ENCODE data around the gene R3HDM2. TPM values are rescaled to one million over a fixed set of nuclear protein-coding genes. Genes with fewer than 3 reads are reported as not detected.
"Not testable (repeated sequence)": the region's sequence is repeated elsewhere in the genome, so short reads cannot be mapped to it uniquely, and the experiment has no call there.

R3HDM2 gene
- total RNA-seq, 3 donors from 2014 or later: 31.6 to 43.0 (median 35.7) TPM

DNA sequence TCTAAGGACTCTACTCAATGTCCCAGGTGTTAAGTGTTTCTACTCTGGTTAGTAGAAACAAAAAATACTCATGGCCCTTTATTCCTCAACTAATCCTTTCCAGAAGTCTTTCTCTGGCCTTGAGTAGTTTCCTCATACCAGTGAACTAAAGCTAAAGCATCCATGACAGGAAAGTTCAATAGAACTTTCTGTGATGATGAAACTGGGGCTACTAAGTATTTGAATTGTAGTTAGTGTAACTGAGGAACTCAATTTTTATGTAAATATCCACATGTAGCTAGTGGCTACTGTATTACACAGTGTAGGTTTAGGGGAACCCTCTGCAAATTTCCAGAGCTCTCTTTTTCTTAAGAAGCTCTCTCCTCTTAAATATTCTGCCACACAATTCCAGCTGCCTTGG is 63.7 kb downstream of the R3HDM2 start:
- no peak for DNase-seq (ENCODE audit: low spot score in 2 of 2)
- H3K36me3 ChIP-seq: no peaks in the 10 kb centered on the region
- peaks cover 0 to 6% of the 10 kb centered on the region in 2 donors for H3K9me3 ChIP-seq
- no peaks in the 10 kb centered on the region for H3K4me1 ChIP-seq
- TF ChIP-seq POLR2AphosphoS5 (IDR thresholded peaks at IDR 0.05): no peak
- no peak for TF ChIP-seq POLR2A (IDR thresholded peaks at IDR 0.05)
- TF ChIP-seq, protein P1, sequence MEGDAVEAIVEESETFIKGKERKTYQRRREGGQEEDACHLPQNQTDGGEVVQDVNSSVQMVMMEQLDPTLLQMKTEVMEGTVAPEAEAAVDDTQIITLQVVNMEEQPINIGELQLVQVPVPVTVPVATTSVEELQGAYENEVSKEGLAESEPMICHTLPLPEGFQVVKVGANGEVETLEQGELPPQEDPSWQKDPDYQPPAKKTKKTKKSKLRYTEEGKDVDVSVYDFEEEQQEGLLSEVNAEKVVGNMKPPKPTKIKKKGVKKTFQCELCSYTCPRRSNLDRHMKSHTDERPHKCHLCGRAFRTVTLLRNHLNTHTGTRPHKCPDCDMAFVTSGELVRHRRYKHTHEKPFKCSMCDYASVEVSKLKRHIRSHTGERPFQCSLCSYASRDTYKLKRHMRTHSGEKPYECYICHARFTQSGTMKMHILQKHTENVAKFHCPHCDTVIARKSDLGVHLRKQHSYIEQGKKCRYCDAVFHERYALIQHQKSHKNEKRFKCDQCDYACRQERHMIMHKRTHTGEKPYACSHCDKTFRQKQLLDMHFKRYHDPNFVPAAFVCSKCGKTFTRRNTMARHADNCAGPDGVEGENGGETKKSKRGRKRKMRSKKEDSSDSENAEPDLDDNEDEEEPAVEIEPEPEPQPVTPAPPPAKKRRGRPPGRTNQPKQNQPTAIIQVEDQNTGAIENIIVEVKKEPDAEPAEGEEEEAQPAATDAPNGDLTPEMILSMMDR (IDR thresholded peaks at IDR 0.05): no peak
- no peak overlapping the region for H3K4me3 ChIP-seq
- intact Hi-C loops (cut with DNase I; ENCODE audit: low total_unique reads): no loop called here
- H3K27me3 ChIP-seq: no peaks in the 10 kb centered on the region
- H3K27ac ChIP-seq: no peak overlapping the region

DNA sequence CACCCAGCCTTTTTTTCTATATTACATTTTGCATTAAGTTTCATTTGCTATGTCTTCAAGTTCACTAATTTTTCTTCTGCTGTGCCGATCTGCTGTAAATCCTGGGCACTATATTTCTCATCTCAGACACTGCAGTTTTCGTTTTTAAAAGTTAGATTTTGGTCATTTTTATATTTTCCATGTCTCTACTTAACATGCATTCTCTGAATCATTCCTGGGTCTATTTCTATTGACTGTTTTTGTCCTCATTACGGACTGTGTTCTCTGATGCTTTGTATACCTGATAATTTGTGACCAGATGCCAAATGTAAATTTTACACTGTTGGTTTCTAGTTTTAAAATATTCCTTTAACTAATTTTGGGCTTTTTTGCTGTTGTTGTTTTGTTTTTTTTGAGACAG is 64.5 kb downstream of the R3HDM2 start:
- H3K4me3 ChIP-seq: no peak overlapping the region
- TF ChIP-seq, protein P1 (IDR thresholded peaks at IDR 0.05): no peak
- TF ChIP-seq POLR2A (IDR thresholded peaks at IDR 0.05) (no peak), POLR2AphosphoS5 (IDR thresholded peaks at IDR 0.05) (no peak)
- DNase-seq (ENCODE audit: low spot score in 2 of 2): no peak
- no peak overlapping the region for H3K27ac ChIP-seq
- no peaks in the 10 kb centered on the region for H3K27me3 ChIP-seq
- intact Hi-C loops (cut with DNase I; ENCODE audit: low total_unique reads): no loop called here
- no peaks in the 10 kb centered on the region for H3K4me1 ChIP-seq
- H3K36me3 ChIP-seq: no peaks in the 10 kb centered on the region
- H3K9me3 ChIP-seq: peaks cover 0 to 6% of the 10 kb centered on the region in 2 donors

DNA sequence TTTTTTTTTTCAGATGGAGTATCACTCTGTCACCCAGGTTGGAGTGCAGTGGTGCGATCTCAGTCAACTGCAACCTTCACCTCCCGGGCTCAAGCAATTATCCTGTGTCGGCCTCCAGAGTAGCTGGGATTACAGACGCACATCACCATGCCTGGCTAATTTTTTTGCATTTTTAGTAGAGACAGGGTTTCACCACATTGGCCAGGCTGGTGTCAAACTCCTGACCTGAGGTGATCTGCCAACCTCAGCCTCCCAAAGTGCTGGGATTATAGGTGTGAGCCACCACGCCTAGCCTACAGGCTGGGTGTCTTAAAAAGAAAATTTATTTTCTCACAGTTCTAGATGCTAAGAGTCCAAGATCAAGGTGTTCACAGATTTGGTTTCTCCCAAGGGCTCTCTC is 66.7 kb downstream of the R3HDM2 start:
- H3K36me3 ChIP-seq; H3K4me3 ChIP-seq; DNase-seq (ENCODE audit: low spot score in 2 of 2); H3K9me3 ChIP-seq; H3K27me3 ChIP-seq; H3K4me1 ChIP-seq; H3K27ac ChIP-seq: not testable (repeated sequence)
- intact Hi-C loops (cut with DNase I; ENCODE audit: low total_unique reads): loop anchor here (2.0 kb wide), 1 partner anchor 27 kb away; no protein-coding TSS in a partner anchor

DNA sequence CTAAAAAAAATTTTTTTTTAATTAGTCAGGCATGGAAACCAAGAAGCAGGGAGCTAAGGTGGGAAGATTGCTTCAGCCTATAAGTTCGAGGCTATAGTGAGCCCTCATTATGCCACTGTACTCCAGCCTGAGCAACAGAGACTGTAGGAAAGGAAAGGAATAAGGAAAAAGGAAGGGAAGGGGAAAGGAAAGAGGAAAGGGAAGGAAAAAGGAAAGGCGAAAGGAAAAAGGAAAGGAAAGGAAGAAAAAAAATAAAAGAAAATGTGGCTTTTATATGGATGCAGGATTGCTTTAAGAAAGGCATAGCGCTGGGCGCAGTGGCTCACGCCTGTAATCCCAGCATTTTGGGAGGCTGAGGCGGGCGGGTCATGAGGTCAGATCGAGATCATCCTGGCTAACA is 70.4 kb downstream of the R3HDM2 start:
- Histone ChIP-seq H3K9me3 (no peaks in the 10 kb centered on the region), H3K36me3 (no peaks in the 10 kb centered on the region), H3K4me3 (no peak overlapping the region), H3K27ac (no peak overlapping the region), H3K27me3 (no peaks in the 10 kb centered on the region), H3K4me1 (no peaks in the 10 kb centered on the region)
- DNase-seq (ENCODE audit: low spot score in 2 of 2): no peak
- intact Hi-C loops (cut with DNase I; ENCODE audit: low total_unique reads): no loop called here
- TF ChIP-seq, protein P1 (IDR thresholded peaks at IDR 0.05): no peak
- no peak for TF ChIP-seq POLR2AphosphoS5 (IDR thresholded peaks at IDR 0.05)

DNA sequence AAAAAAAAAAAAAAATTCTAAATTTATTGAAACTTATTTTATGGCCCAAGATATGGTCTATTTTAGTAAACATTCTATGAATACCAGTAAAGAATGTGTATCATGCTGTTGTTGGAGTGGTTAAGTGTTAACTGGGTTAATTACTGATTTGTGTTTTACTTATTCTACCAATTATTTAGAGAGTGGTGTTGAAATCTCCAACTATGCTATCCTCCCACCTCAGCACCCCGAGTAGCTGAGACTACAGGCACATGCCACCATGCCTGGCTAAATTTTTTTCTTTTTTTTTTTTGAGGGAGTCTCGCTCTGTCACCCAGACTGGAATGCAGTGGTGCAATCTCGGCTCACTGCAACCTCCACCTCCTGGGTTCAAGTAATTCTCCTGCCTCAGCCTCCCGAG is 72.2 kb downstream of the R3HDM2 start:
- intact Hi-C loops (cut with DNase I; ENCODE audit: low total_unique reads): no loop called here
- Histone ChIP-seq H3K27ac (no peak overlapping the region), H3K9me3 (no peaks in the 10 kb centered on the region), H3K4me3 (no peak overlapping the region), H3K4me1 (no peaks in the 10 kb centered on the region), H3K36me3 (no peaks in the 10 kb centered on the region), H3K27me3 (no peaks in the 10 kb centered on the region)
- DNase-seq (ENCODE audit: low spot score in 2 of 2): no peak
- TF ChIP-seq POLR2AphosphoS5 (IDR thresholded peaks at IDR 0.05) (no peak), POLR2A (IDR thresholded peaks at IDR 0.05) (no peak)
- TF ChIP-seq, protein P1 (IDR thresholded peaks at IDR 0.05): no peak

DNA sequence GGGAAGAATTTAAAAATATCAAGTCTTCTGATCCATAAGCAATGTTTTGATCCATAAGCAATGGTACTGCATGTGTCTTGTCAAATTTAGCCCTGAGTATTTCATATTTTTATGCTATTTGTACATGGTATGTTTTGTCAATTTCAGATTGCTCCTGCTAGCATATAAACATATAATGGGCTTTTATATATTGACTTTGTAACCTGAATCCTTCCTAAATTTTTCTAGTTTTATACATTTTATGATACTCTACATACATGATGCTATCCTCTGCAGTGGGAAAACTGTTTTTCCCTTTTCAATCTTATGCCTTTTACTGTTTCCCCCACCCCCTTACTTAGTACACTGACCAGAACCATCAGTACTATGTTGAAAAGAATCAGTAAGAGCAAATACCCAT is 75.1 kb downstream of the R3HDM2 start:
- Histone ChIP-seq H3K27me3 (no peaks in the 10 kb centered on the region), H3K4me1 (no peaks in the 10 kb centered on the region), H3K27ac (no peak overlapping the region), H3K9me3 (no peaks in the 10 kb centered on the region), H3K36me3 (no peaks in the 10 kb centered on the region), H3K4me3 (no peak overlapping the region)
- DNase-seq (ENCODE audit: low spot score in 2 of 2): no peak
- no peak for TF ChIP-seq POLR2AphosphoS5 (IDR thresholded peaks at IDR 0.05)
- intact Hi-C loops (cut with DNase I; ENCODE audit: low total_unique reads): no loop called here

All from breast epithelium (tissue), 4 donors.